Transverse colon (tissue), 4 donors: ENCODE data around the gene SLC38A1. TPM values are rescaled to one million over a fixed set of nuclear protein-coding genes. Genes with fewer than 3 reads are reported as not detected.

Experiments used
- DNase-seq: peaks from one replicate; pipeline ENCODE4 v3.0.0-alpha.2; 2019
- H3K27ac ChIP-seq, 4 donors: fragments of 200-600 bp; sonication (generic); 2 replicates each; pipeline ENCODE4 v1.5.1; 2016 to 2018; ENCODE audit warnings: inconsistent platforms in 4 of 4
- H3K27me3 ChIP-seq: fragments of 200-600 bp; sonication (generic); 2 replicates; pipeline ENCODE4 v1.5.1; 2017; ENCODE audit warnings: inconsistent platforms
- H3K36me3 ChIP-seq, 4 donors: fragments of 200-600 bp; sonication (generic); 2 replicates each; pipeline ENCODE4 v1.5.1; 2017 to 2019; ENCODE audit warnings: inconsistent platforms in 4 of 4
- H3K4me1 ChIP-seq, 4 donors: fragments of 200-600 bp; sonication (generic); 2 replicates each; pipeline ENCODE4 v1.5.1; 2017 to 2020; ENCODE audit warnings: inconsistent platforms in 4 of 4
- H3K4me3 ChIP-seq, 4 donors: fragments of 200-600 bp; sonication (generic); 1 replicate in 1 of 4; 2 replicates in 3 of 4; pipeline versions ENCODE4 v1.5.1 to v1.6.1; 2017 to 2019; ENCODE audit warnings: inconsistent platforms in 4 of 4
- H3K9me3 ChIP-seq, 2 donors: fragments of 200-600 bp; sonication (generic); 2 replicates each; pipeline ENCODE4 v1.5.1; 2017 to 2019; ENCODE audit warnings: inconsistent platforms in 2 of 2
- CTCF ChIP-seq, 5 experiments: fragments of 200-600 bp in 3 of 5; fragments of 450-650 bp in 2 of 5; sonication (generic) in 3 of 5; IDR thresholded peaks; 1 replicate in 2 of 5; 2 replicates in 3 of 5; pipeline ENCODE4 v1.5.1; 2016 to 2017; ENCODE audit warnings: antibody characterized with exemption in 5 of 5, inconsistent platforms in 3 of 5, mild to moderate bottlenecking in 2 of 5, moderate library complexity in 1 of 5
- EP300 ChIP-seq: sonication (generic); formaldehyde crosslinking; IDR thresholded peaks from one replicate; pipeline ENCODE4 v1.6.1; 2017; ENCODE audit warnings: antibody characterized with exemption, low read depth
- POLR2A ChIP-seq: fragments of 450-650 bp; IDR thresholded peaks from one replicate; pipeline ENCODE4 v1.6.1; 2016; ENCODE audit warnings: antibody characterized with exemption, mild to moderate bottlenecking, moderate library complexity
- POLR2AphosphoS5 ChIP-seq, 3 donors: sonication (generic); formaldehyde crosslinking; IDR thresholded peaks; one replicate each; pipeline ENCODE4 v1.6.1; 2016; ENCODE audit warnings: antibody characterized with exemption in 3 of 3
- WGBS, 2 donors: methylation state at CpG; one replicate each; pipeline ENCODE4 v1.1.5; 2018; ENCODE audit warnings: low coverage in 1 of 2; 5-methylcytosine and 5-hydroxymethylcytosine counted together
- in situ Hi-C, 4 donors: fragments of 200-750 bp; cut with MboI; loops; one replicate each; pipeline versions ENCODE4 v1.15.0 to v1.15.1; 2017; ENCODE audit warnings: low sequenced_read_pairs in 3 of 4, low pct_ligation_motif_present in 1 of 4, low pct_unique_long_range_greater_than_20kb in 1 of 4
- intact Hi-C: fragments of 100-400 bp; cut with DNase I; formaldehyde crosslinking; loops from one replicate; pipeline ENCODE4 v1.15.1; 2023; ENCODE audit warnings: low total_unique reads
- total RNA-seq, 4 donors: library from RNA; depleted of rRNA; stranded (reverse); fragments of >200 nt; gene quantifications; one replicate each; pipeline ENCODE4 v1.1.0, GENCODE V29; 2016

The SLC38A1 gene
- total RNA-seq, 4 donors from 2014 or later, result 36.8 to 139 (median 117) TPM

- H3K27me3 ChIP-seq, result no peaks in the 10 kb centered on the region
- H3K36me3 ChIP-seq, result peaks cover 0 to 2% (median 0%) of the 10 kb centered on the region in 4 donors
- intact Hi-C loops (no loop called here), in situ Hi-C loops (no loop called here)
- H3K4me3 ChIP-seq, result no peak overlapping the region
- no peak overlapping the region for H3K27ac ChIP-seq
- no peaks in the 10 kb centered on the region for H3K9me3 ChIP-seq
- no peak for TF ChIP-seq POLR2A
- TF ChIP-seq POLR2AphosphoS5 (IDR thresholded peaks at IDR 0.05), result no peak
- no peak for TF ChIP-seq EP300
- no peak for TF ChIP-seq CTCF (IDR thresholded peaks at IDR 0.05)
- DNase-seq, result no peak
- no peaks in the 10 kb centered on the region for H3K4me1 ChIP-seq
Measured at GRCh38 chr12:46244997-46245396, 23.8 kb downstream of the SLC38A1 start.

DNA sequence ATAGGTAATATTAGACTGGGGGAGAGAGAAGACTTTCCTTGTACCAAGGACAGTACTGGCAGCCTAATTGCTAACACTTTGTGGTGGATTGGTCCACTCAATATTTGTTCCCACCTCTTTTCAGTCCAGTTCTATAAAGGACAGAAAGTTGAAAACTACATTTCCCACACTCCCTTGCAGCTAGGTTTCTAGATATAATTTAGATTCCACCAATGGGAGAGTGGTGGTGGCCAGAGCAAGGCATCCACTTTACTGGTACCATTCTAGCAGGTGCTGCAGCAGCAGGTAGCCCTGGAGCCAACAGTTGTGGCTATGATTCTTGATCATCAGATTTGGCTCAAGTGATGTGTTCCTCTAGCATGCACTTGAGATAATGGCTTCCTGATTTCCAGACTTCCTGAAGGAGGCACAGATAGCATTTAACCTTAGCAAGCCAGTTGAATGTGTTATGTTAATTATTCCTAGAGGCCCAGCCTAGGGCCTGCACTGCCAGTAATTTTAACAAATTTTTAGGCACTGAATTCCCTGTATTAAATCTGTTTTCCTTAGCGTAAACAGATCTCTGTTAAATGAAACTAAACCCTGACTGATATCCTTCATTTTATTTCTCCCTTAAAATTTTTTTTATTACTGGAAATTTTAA is 24.4 kb downstream of the SLC38A1 start:
- intact Hi-C loops, result no loop called here

DNA sequence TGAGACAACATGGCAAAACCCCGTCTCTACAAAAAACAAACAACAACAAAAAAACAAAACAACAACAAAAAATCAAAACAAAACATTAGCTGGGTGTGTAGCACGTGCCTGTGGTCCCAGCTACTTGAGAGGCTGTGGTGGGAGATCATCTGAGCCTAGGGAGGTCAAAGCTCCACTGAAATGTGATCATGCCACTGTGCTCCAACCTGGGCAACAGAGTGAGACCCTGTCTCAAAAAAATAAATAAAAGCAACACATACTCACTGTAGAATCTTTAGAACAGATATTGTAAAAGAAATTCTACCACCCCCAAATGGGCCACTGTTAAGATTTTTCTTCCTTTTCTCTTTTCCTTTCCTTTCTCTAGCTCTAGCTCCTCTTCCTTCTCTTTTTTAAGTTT is 26.3 kb downstream of the SLC38A1 start:
- intact Hi-C loops, result no loop called here
- Histone ChIP-seq H3K27me3 (no peaks in the 10 kb centered on the region), H3K4me3 (no peak overlapping the region), H3K4me1 (no peaks in the 10 kb centered on the region), H3K36me3 (peaks cover 0 to 10% (median 3%) of the 10 kb centered on the region in 4 donors), H3K27ac (no peak overlapping the region), H3K9me3 (no peaks in the 10 kb centered on the region)
- WGBS, 2 donors, result 81% methylated on average over 2 of the region's 2 CpGs; no CpG with 5 or more reads in 1 of the 2 donors
- in situ Hi-C loops, result no loop called here
- TF ChIP-seq POLR2AphosphoS5 (IDR thresholded peaks at IDR 0.05) (no peak), CTCF (IDR thresholded peaks at IDR 0.05) (no peak), EP300 (no peak), POLR2A (no peak)
- DNase-seq, result no peak

More for the DNA sequence above, 24.4 kb downstream of the SLC38A1 start:
- TF ChIP-seq EP300 (no peak), CTCF (IDR thresholded peaks at IDR 0.05) (no peak), POLR2A (no peak), POLR2AphosphoS5 (IDR thresholded peaks at IDR 0.05) (no peak)
- WGBS, 2 donors, result 95 to 100% methylated on average over 1 of the region's 1 CpG
- Histone ChIP-seq H3K27me3 (no peaks in the 10 kb centered on the region), H3K4me1 (no peaks in the 10 kb centered on the region), H3K4me3 (no peak overlapping the region), H3K9me3 (no peaks in the 10 kb centered on the region), H3K36me3 (peaks cover 0 to 4% (median 2%) of the 10 kb centered on the region in 4 donors), H3K27ac (no peak overlapping the region)
- in situ Hi-C loops, result no loop called here
- DNase-seq, result no peak

- WGBS, 2 donors, result 86 to 95% methylated on average over 1 to 7 of the region's 7 CpGs
Measured at GRCh38 chr12:46240436-46240835, 28.4 kb downstream of the SLC38A1 start.

More at GRCh38 chr12:46240436-46240835, 28.4 kb downstream of the SLC38A1 start:
- Histone ChIP-seq H3K27ac (no peak overlapping the region), H3K36me3 (peaks cover 0 to 10% (median 3%) of the 10 kb centered on the region in 4 donors), H3K4me1 (no peaks in the 10 kb centered on the region), H3K27me3 (no peaks in the 10 kb centered on the region), H3K9me3 (no peaks in the 10 kb centered on the region), H3K4me3 (no peak overlapping the region)
- DNase-seq, result no peak
- intact Hi-C loops, result no loop called here
- TF ChIP-seq EP300 (no peak), POLR2AphosphoS5 (IDR thresholded peaks at IDR 0.05) (no peak), POLR2A (no peak), CTCF (IDR thresholded peaks at IDR 0.05) (no peak)
- in situ Hi-C loops, result no loop called here
